Fibroblast of lung (primary cell): ENCODE results near the gene ITSN1.

Source experiments
- EZH2 ChIP-seq: IDR thresholded peaks from 2 replicates; pipeline ENCODE4 v1.5.1; 2012; ENCODE audit warnings: low read length, control low read depth, mild to moderate bottlenecking; ENCODE audit errors: missing control alignments
- TF ChIP-seq, protein P1 (sequence below), 2 donors: IDR thresholded peaks in 1 of 2; conservative IDR thresholded peaks in 1 of 2; 1 replicate in 1 of 2; 2 replicates in 1 of 2; pipeline ENCODE4 v1.5.1; 2011 to 2012; ENCODE audit warnings: low read length in 2 of 2, control low read depth in 1 of 2, inconsistent platforms in 1 of 2, low read depth in 1 of 2, mild to moderate bottlenecking in 1 of 2

GRCh38 chr21:33619726-33620125 lies 22.6 kb upstream of the ITSN1 start:
- TF ChIP-seq, protein P1, sequence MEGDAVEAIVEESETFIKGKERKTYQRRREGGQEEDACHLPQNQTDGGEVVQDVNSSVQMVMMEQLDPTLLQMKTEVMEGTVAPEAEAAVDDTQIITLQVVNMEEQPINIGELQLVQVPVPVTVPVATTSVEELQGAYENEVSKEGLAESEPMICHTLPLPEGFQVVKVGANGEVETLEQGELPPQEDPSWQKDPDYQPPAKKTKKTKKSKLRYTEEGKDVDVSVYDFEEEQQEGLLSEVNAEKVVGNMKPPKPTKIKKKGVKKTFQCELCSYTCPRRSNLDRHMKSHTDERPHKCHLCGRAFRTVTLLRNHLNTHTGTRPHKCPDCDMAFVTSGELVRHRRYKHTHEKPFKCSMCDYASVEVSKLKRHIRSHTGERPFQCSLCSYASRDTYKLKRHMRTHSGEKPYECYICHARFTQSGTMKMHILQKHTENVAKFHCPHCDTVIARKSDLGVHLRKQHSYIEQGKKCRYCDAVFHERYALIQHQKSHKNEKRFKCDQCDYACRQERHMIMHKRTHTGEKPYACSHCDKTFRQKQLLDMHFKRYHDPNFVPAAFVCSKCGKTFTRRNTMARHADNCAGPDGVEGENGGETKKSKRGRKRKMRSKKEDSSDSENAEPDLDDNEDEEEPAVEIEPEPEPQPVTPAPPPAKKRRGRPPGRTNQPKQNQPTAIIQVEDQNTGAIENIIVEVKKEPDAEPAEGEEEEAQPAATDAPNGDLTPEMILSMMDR (conservative IDR thresholded peaks at IDR 0.05 in 1 of 2, IDR thresholded peaks at IDR 0.05 in 1 of 2; ENCODE audit: low read depth in 1 of 2, low read length in 2 of 2): no peak
- TF ChIP-seq EZH2: no peak
